HepG2 (cell line): ENCODE results near the gene TMEM198. TPM values are rescaled to one million over a fixed set of nuclear protein-coding genes. Genes with fewer than 3 reads are reported as not detected.

ENCODE experiments used
- BORCS8-MEF2B ChIP-seq: sonication (generic); formaldehyde crosslinking; IDR thresholded peaks from 2 replicates; pipeline ENCODE4 v1.8.0; 2022; ENCODE audit warnings: mild to moderate bottlenecking, missing genetic modification reagents
- DMAP1 ChIP-seq: IDR thresholded peaks from 2 replicates; pipeline ENCODE4 v1.6.1; 2016
- FOXO1 ChIP-seq: sonication (generic); formaldehyde crosslinking; IDR thresholded peaks from 2 replicates; pipeline ENCODE4 v1.4.0; 2020; ENCODE audit warnings: missing genetic modification reagents
- HES4 ChIP-seq: sonication (generic); formaldehyde crosslinking; IDR thresholded peaks from 2 replicates; pipeline ENCODE4 v1.9.0; 2021; ENCODE audit warnings: mild to moderate bottlenecking, missing genetic modification reagents, borderline replicate concordance
- KDM2A ChIP-seq: sonication (generic); formaldehyde crosslinking; IDR thresholded peaks from 2 replicates; pipeline ENCODE4 v1.4.0; 2020; ENCODE audit warnings: low read depth, missing genetic modification reagents, borderline replicate concordance
- NFE2L2 ChIP-seq: fragments of 150-350 bp; IDR thresholded peaks from 2 replicates; pipeline ENCODE4 v1.6.1; 2014; ENCODE audit warnings: low read length
- NR2C2 ChIP-seq: sonication (generic); formaldehyde crosslinking; IDR thresholded peaks from 2 replicates; pipeline ENCODE4 v1.4.0; 2020; ENCODE audit warnings: missing genetic modification reagents, mild to moderate bottlenecking, moderate library complexity, borderline replicate concordance
- PHB2 ChIP-seq: fragments of 450-650 bp; IDR thresholded peaks from 2 replicates; pipeline ENCODE4 v1.6.1; 2018; ENCODE audit not compliant: partially characterized antibody
- RFX5 ChIP-seq: IDR thresholded peaks from 2 replicates; pipeline ENCODE4 v1.6.1; 2011; ENCODE audit warnings: low read depth, low read length, improper control_type of control experiment
- SIN3A ChIP-seq: IDR thresholded peaks from 2 replicates; pipeline ENCODE4 v1.6.1; 2011; ENCODE audit warnings: low read depth, mild to moderate bottlenecking, control low read depth, low read length, borderline replicate concordance
- SNRNP70 ChIP-seq: fragments of 200-400 bp; formaldehyde crosslinking; IDR thresholded peaks from 2 replicates; pipeline ENCODE4 v1.6.1; 2017; ENCODE audit warnings: mild to moderate bottlenecking, low read depth, low read length, moderate library complexity
- SOX6 ChIP-seq, 2 experiments: fragments of 450-650 bp in 1 of 2; sonication (generic) in 1 of 2; formaldehyde crosslinking in 1 of 2; IDR thresholded peaks; 2 replicates each; pipeline versions ENCODE4 v1.4.0 to v1.6.1; 2017 to 2020; ENCODE audit warnings: antibody characterized with exemption in 1 of 2, mild to moderate bottlenecking in 1 of 2, missing genetic modification reagents in 1 of 2
- ZMAT3 ChIP-seq: sonication (generic); formaldehyde crosslinking; conservative IDR thresholded peaks from 2 replicates; pipeline ENCODE4 v1.7.0; 2021; ENCODE audit warnings: missing genetic modification reagents
- ZNF44 ChIP-seq: sonication (generic); formaldehyde crosslinking; IDR thresholded peaks from 2 replicates; pipeline ENCODE4 v1.5.1; 2020; ENCODE audit warnings: mild to moderate bottlenecking, missing genetic modification reagents
- ZNF484 ChIP-seq: sonication (generic); formaldehyde crosslinking; IDR thresholded peaks from 2 replicates; pipeline ENCODE4 v1.5.1; 2020; ENCODE audit warnings: mild to moderate bottlenecking, low read depth, missing genetic modification reagents, borderline replicate concordance
- ZNF703 ChIP-seq: sonication (generic); formaldehyde crosslinking; IDR thresholded peaks from 2 replicates; pipeline ENCODE4 v1.5.1; 2020; ENCODE audit warnings: missing genetic modification reagents, mild to moderate bottlenecking, moderate library complexity, borderline replicate concordance
- ZNF749 ChIP-seq: sonication (generic); formaldehyde crosslinking; IDR thresholded peaks from 2 replicates; pipeline ENCODE4 v1.8.0; 2022; ENCODE audit warnings: mild to moderate bottlenecking, missing genetic modification reagents, moderate library complexity, borderline replicate concordance
- polyA plus RNA-seq, 8 experiments: library from polyadenylated mRNA; depleted of rRNA in 3 of 8; stranded (reverse) in 7 of 8; unstranded in 1 of 8; fragments of >200 nt; fragmentation: Illumina TruSeq in 4 of 8; extraction: Trizol in 4 of 8; gene quantifications; 2 replicates each; pipeline versions ENCODE4 v1.2.1 to v1.2.3, GENCODE V29; 2011 to 2016; ENCODE audit warnings: low read depth in 4 of 8, missing spikeins in 1 of 8, mixed read lengths in 1 of 8; ENCODE audit not compliant: insufficient read depth in 1 of 8
- total RNA-seq, 5 experiments: library from RNA; depleted of rRNA; stranded (reverse); fragments of >200 nt; fragmentation: Illumina TruSeq; extraction: Trizol; gene quantifications; 2 replicates each; pipeline ENCODE4 v1.2.3, GENCODE V29; 2016; ENCODE audit warnings: low read depth in 1 of 5
- TF ChIP-seq, protein P1 (sequence below): sonication (generic); formaldehyde crosslinking; IDR thresholded peaks from 2 replicates; pipeline ENCODE4 v1.4.0; 2020; ENCODE audit warnings: mild to moderate bottlenecking, missing genetic modification reagents
- TF ChIP-seq, protein P2 (sequence below): sonication (generic); formaldehyde crosslinking; IDR thresholded peaks from 2 replicates; pipeline ENCODE4 v1.4.0; 2020; ENCODE audit warnings: missing genetic modification reagents, mild to moderate bottlenecking, borderline replicate concordance
- TF ChIP-seq, protein P3 (sequence below): sonication (generic); formaldehyde crosslinking; IDR thresholded peaks from 2 replicates; pipeline ENCODE4 v1.5.1; 2020; ENCODE audit warnings: mild to moderate bottlenecking, missing genetic modification reagents, borderline replicate concordance
- TF ChIP-seq, protein P4 (sequence below): fragments of 450-650 bp; IDR thresholded peaks from 2 replicates; pipeline ENCODE4 v1.6.1; 2017
- TF ChIP-seq, protein P5 (sequence below): sonication (generic); formaldehyde crosslinking; IDR thresholded peaks from 2 replicates; pipeline ENCODE4 v1.4.0; 2020; ENCODE audit warnings: missing genetic modification reagents, borderline replicate concordance

The TMEM198 gene
- total and polyA plus RNA-seq, 2 of the 13 experiments (the other 11 are each of a cell fraction or from before 2014, with no cell fraction given) = 17.3 to 23.5 TPM

DNA sequence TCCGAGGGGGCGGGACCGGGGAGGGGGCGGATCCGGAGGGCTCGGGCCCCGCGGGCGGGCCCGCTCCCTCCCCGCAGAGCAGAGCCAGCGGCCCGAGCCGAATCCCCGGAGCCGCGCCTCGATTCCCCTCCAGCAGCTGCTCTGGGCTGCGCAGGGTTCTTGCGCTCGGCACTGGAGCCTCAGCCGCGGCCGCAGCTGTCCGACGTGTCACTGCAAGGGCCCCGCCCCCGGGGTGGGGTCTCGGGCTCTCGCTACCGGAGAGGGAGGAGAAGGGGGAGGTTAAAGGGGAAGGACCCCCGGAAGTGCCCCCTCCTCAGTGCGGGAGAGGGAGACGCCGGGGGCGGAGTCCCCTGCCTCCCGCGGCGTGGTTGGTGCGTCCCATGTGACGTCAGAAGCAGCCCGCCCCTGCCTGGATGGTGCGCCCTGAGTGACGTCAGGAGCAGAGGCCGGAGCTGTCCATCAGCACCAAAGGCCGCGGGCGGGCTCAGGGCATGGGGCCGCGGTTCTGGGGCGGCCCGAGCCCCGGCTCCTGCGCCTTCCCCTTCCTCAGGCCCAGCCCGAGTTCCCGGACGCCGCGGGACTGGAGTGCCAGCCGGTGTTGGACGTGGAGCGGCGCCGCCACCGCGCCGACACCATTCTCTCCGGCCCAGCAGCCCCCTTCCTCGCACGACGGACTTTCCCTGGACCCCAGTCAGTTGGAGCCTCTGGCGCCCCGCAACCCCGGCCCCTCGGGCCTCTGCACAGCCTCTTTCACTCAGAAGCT is at the start of gene TMEM198, which contains the start of gene CHPF (continued):
- TF ChIP-seq, protein P1, sequence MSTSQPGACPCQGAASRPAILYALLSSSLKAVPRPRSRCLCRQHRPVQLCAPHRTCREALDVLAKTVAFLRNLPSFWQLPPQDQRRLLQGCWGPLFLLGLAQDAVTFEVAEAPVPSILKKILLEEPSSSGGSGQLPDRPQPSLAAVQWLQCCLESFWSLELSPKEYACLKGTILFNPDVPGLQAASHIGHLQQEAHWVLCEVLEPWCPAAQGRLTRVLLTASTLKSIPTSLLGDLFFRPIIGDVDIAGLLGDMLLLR (CRISPR knock-in tag) = peak; percentile 94; the same call in 1 of the 2 replicates
- TF ChIP-seq KDM2A (CRISPR knock-in tag) (peak; percentile 97), NFE2L2 (no peak), ZNF703 (no peak), RFX5 (peak; percentile 86), SNRNP70 (no peak), ZNF484 (CRISPR knock-in tag) (no peak), SIN3A (peak; percentile 97), ZMAT3 (CRISPR knock-in tag) (peak; percentile 88), ZNF749 (CRISPR knock-in tag) (peak; percentile 89), DMAP1 (peak; percentile 65; the same call in 1 of the 2 replicates), NR2C2 (CRISPR knock-in tag) (peak; percentile 95), PHB2 (no peak), ZNF44 (CRISPR knock-in tag) (peak; percentile 68), HES4 (peak; percentile 71; the same call in 1 of the 2 replicates), FOXO1 (peak; percentile 42), BORCS8-MEF2B (CRISPR knock-in tag) (peak; percentile 82), SOX6 (IDR thresholded peaks at IDR 0.05) (no peak), SOX6 (CRISPR knock-in tag; IDR thresholded peaks at IDR 0.05) (peak; percentile 62)
- TF ChIP-seq, protein P2, sequence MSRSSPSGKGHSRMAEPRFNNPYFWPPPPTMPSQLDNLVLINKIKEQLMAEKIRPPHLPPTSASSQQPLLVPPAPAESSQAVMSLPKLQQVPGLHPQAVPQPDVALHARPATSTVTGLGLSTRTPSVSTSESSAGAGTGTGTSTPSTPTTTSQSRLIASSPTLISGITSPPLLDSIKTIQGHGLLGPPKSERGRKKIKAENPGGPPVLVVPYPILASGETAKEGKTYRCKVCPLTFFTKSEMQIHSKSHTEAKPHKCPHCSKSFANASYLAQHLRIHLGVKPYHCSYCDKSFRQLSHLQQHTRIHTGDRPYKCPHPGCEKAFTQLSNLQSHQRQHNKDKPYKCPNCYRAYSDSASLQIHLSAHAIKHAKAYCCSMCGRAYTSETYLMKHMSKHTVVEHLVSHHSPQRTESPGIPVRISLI (CRISPR knock-in tag) = no peak
- TF ChIP-seq, protein P3, sequence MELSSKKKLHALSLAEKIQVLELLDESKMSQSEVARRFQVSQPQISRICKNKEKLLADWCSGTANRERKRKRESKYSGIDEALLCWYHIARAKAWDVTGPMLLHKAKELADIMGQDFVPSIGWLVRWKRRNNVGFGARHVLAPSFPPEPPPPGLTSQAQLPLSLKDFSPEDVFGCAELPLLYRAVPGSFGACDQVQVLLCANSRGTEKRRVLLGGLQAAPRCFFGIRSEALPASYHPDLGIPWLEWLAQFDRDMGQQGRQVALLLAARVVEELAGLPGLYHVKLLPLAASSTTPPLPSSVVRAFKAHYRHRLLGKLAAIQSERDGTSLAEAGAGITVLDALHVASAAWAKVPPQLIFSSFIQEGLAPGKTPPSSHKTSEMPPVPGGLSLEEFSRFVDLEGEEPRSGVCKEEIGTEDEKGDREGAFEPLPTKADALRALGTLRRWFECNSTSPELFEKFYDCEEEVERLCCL (CRISPR knock-in tag) = 0 out of 2 replicates have a peak, but pooled peaks have one; percentile 54
- TF ChIP-seq, protein P4, sequence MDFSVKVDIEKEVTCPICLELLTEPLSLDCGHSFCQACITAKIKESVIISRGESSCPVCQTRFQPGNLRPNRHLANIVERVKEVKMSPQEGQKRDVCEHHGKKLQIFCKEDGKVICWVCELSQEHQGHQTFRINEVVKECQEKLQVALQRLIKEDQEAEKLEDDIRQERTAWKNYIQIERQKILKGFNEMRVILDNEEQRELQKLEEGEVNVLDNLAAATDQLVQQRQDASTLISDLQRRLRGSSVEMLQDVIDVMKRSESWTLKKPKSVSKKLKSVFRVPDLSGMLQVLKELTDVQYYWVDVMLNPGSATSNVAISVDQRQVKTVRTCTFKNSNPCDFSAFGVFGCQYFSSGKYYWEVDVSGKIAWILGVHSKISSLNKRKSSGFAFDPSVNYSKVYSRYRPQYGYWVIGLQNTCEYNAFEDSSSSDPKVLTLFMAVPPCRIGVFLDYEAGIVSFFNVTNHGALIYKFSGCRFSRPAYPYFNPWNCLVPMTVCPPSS = no peak
- TF ChIP-seq, protein P5, sequence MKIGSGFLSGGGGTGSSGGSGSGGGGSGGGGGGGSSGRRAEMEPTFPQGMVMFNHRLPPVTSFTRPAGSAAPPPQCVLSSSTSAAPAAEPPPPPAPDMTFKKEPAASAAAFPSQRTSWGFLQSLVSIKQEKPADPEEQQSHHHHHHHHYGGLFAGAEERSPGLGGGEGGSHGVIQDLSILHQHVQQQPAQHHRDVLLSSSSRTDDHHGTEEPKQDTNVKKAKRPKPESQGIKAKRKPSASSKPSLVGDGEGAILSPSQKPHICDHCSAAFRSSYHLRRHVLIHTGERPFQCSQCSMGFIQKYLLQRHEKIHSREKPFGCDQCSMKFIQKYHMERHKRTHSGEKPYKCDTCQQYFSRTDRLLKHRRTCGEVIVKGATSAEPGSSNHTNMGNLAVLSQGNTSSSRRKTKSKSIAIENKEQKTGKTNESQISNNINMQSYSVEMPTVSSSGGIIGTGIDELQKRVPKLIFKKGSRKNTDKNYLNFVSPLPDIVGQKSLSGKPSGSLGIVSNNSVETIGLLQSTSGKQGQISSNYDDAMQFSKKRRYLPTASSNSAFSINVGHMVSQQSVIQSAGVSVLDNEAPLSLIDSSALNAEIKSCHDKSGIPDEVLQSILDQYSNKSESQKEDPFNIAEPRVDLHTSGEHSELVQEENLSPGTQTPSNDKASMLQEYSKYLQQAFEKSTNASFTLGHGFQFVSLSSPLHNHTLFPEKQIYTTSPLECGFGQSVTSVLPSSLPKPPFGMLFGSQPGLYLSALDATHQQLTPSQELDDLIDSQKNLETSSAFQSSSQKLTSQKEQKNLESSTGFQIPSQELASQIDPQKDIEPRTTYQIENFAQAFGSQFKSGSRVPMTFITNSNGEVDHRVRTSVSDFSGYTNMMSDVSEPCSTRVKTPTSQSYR (CRISPR knock-in tag) = peak; percentile 56; the same call in 1 of the 2 replicates
